Tibial artery (tissue), 4 donors: ENCODE results near the gene PTPRN2.
"Not testable (repeated sequence)": the region's sequence is repeated elsewhere in the genome, so short reads cannot be mapped to it uniquely, and the experiment has no call there.

Experiments
- DNase-seq, 2 donors: peaks; one replicate each; pipeline ENCODE4 v3.0.0-alpha.2; 2019
- H3K27ac ChIP-seq, 2 donors: fragments of 200-600 bp; sonication (generic) in 1 of 2; 1 replicate in 1 of 2; 2 replicates in 1 of 2; pipeline ENCODE4 v1.5.1; 2018 to 2019; ENCODE audit warnings: mild to moderate bottlenecking in 1 of 2
- H3K27me3 ChIP-seq, 2 donors: fragments of 200-600 bp; sonication (generic) in 1 of 2; one replicate each; pipeline versions ENCODE4 v1.5.1 to v1.6.0; 2016 to 2019
- H3K36me3 ChIP-seq, 3 donors: fragments of 200-600 bp; sonication (generic) in 2 of 3; one replicate each; pipeline ENCODE4 v1.5.1; 2016 to 2019; ENCODE audit warnings: mild to moderate bottlenecking in 2 of 3
- H3K4me1 ChIP-seq, 4 donors: fragments of 200-600 bp; sonication (generic) in 2 of 4; 1 replicate in 3 of 4; 2 replicates in 1 of 4; pipeline ENCODE4 v1.5.1; 2016 to 2019
- H3K4me3 ChIP-seq, 2 donors: fragments of 200-600 bp; sonication (generic) in 1 of 2; 1 replicate in 1 of 2; 2 replicates in 1 of 2; pipeline ENCODE4 v1.5.1; 2018 to 2019; ENCODE audit warnings: mild to moderate bottlenecking in 2 of 2
- H3K9me3 ChIP-seq, 3 donors: fragments of 200-600 bp; sonication (generic) in 1 of 3; one replicate each; pipeline ENCODE4 v1.5.1; 2016 to 2019
- intact Hi-C: fragments of 100-400 bp; cut with DNase I; formaldehyde crosslinking; loops from one replicate; pipeline ENCODE4 v1.15.0; 2023; ENCODE audit warnings: low total_unique reads
- TF ChIP-seq, protein P1 (sequence below), 2 experiments: fragments of 200-600 bp in 1 of 2; fragments of 450-650 bp in 1 of 2; IDR thresholded peaks; one replicate each; pipeline ENCODE4 v1.5.1; 2017 to 2019; ENCODE audit warnings: antibody characterized with exemption in 2 of 2, mild to moderate bottlenecking in 1 of 2, moderate library complexity in 1 of 2

Gene PTPRN2

DNA sequence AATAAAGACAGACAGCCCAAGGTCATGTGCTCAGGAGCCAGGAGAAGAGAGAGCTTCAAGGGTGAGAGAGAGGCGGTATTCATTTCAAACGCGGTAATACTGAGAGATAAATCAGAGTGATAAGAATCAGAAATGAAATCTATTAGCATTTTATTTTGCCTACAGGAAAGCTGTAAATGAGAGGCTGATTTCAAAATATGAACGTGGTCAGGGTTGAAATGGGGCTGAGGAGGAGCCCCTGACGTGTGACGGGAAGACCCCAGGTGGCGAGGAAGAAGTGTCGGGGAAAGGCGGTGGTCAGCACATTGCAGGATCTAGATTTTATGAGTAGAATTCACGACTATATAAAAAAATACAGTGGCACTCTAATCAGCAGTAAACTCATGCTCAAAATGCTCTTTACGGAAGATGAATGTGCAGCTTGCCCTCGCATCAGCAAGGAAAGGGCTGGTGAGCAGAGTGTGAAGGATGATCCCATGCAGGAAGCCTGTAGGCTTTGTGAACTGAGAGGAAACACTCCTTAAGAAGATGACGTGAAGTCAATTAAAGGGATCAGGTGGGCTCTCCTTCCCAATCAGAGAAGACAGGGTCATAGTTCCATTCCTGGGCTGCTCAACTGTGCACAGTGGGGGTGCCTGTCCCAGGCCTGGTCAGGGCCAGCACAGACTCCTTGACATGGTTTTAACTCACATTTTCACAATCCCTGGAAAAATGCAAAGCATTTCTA lies 360.2 kb downstream of the PTPRN2 start:
- Histone ChIP-seq H3K36me3 (no peaks in the 10 kb centered on the region), H3K27me3 (no peaks in the 10 kb centered on the region), H3K9me3 (peaks cover 0 to 5% (median 0%) of the 10 kb centered on the region in 3 donors), H3K4me3 (no peak overlapping the region), H3K27ac (no peak overlapping the region), H3K4me1 (no peaks in the 10 kb centered on the region)
- DNase-seq: no peak
- TF ChIP-seq, protein P1, sequence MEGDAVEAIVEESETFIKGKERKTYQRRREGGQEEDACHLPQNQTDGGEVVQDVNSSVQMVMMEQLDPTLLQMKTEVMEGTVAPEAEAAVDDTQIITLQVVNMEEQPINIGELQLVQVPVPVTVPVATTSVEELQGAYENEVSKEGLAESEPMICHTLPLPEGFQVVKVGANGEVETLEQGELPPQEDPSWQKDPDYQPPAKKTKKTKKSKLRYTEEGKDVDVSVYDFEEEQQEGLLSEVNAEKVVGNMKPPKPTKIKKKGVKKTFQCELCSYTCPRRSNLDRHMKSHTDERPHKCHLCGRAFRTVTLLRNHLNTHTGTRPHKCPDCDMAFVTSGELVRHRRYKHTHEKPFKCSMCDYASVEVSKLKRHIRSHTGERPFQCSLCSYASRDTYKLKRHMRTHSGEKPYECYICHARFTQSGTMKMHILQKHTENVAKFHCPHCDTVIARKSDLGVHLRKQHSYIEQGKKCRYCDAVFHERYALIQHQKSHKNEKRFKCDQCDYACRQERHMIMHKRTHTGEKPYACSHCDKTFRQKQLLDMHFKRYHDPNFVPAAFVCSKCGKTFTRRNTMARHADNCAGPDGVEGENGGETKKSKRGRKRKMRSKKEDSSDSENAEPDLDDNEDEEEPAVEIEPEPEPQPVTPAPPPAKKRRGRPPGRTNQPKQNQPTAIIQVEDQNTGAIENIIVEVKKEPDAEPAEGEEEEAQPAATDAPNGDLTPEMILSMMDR (IDR thresholded peaks at IDR 0.05): no peak
- intact Hi-C loops: no loop called here

DNA sequence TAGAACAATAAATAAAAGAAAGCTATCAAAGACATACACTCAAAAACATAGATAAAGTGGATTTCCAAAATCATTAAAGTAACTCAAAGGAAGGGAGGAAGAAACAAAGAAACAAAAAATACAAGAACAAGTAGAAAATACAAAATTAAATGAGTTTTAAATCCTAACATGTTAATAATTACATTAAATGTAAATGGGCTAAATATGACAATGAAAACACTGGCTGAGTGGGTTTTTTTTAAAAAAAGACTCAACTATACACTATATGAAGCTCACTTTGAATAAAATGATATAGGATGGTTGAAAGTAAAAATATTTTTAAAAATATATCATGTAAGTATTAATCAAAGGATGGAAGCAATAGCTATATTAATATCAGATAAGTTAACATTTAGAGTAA lies 371.4 kb downstream of the PTPRN2 start:
- no peaks in the 10 kb centered on the region for H3K27me3 ChIP-seq
- intact Hi-C loops: no loop called here
- no peak overlapping the region for H3K4me3 ChIP-seq
- DNase-seq: no peak
- H3K36me3 ChIP-seq: no peaks in the 10 kb centered on the region
- H3K27ac ChIP-seq: no peak overlapping the region
- H3K4me1 ChIP-seq: no peaks in the 10 kb centered on the region
- TF ChIP-seq, protein P1 (IDR thresholded peaks at IDR 0.05): no peak
- H3K9me3 ChIP-seq: peaks cover 0 to 12% (median 0%) of the 10 kb centered on the region in 3 donors

DNA sequence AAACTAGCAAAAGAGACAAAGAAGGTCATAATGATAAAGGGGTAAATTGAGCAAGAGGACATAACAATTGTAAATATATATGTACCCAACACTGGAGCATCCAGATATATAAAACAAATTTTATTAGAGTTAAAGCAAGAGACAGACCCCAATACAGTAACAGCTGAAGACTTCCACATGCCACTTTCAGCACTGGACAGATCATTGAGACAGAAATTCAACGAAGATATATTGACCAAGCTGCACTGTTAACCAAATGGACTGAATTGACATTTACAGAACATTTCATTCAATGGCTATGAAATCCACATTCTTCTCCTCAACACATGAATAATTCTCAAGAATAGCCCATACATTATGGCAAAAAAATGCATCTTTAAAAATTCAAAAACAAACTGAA lies 378.2 kb downstream of the PTPRN2 start:
- Histone ChIP-seq H3K4me3 (no peak overlapping the region), H3K27me3 (no peaks in the 10 kb centered on the region), H3K9me3 (no peaks in the 10 kb centered on the region), H3K27ac (no peak overlapping the region), H3K36me3 (no peaks in the 10 kb centered on the region), H3K4me1 (no peaks in the 10 kb centered on the region)
- TF ChIP-seq, protein P1 (IDR thresholded peaks at IDR 0.05): no peak
- no peak for DNase-seq
- intact Hi-C loops: no loop called here

DNA sequence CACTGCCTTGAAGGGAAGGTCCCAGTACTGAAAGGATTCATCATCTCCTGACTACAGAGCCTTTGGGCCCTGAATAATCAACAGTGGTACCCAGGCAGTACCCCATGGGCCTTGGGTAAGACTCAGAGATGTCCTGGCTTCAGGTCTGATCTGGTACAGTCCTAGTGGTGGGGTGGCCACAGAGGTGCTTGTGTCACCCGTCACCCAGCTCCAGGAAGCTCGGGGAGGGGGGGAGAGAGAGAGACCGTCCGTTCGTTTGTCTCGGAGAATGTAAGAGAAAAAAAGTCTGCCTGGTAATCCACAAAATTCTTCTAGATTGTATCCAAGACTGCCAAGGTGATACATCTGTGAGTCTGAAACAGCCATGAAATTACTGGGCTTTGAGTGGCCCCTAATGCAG lies 381.3 kb downstream of the PTPRN2 start:
- TF ChIP-seq, protein P1 (IDR thresholded peaks at IDR 0.05): no peak
- H3K4me1 ChIP-seq: no peaks in the 10 kb centered on the region

DNA sequence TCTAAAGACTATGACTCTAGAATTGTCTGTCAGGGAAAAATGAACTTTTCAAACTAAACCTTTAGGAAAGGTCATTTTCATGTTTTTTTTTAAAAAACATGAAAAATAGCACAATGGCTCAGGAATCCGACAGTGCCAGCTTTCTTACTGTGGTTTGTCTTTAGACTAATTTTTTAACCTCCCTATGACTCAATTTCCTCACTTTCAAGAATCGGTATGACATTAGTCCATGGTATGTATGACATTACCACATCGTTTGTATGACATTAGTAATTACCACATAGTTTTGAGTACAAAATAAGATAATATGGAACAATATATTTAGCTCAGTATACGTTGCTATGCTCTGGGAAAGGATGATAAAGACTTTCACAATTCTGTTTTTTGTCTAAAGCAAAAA lies 383.2 kb downstream of the PTPRN2 start:
- no peaks in the 10 kb centered on the region for H3K36me3 ChIP-seq
- TF ChIP-seq, protein P1 (IDR thresholded peaks at IDR 0.05): no peak
- H3K9me3 ChIP-seq: peaks cover 0 to 7% (median 0%) of the 10 kb centered on the region in 3 donors
- no peaks in the 10 kb centered on the region for H3K27me3 ChIP-seq
- intact Hi-C loops: no loop called here
- H3K27ac ChIP-seq: no peak overlapping the region
- DNase-seq: no peak
- H3K4me3 ChIP-seq: no peak overlapping the region
- no peaks in the 10 kb centered on the region for H3K4me1 ChIP-seq

More for the DNA sequence above, 381.3 kb downstream of the PTPRN2 start:
- DNase-seq: no peak
- intact Hi-C loops: no loop called here
- Histone ChIP-seq H3K27ac (no peak overlapping the region), H3K4me3 (no peak overlapping the region), H3K27me3 (no peaks in the 10 kb centered on the region), H3K9me3 (peaks cover 0 to 7% (median 0%) of the 10 kb centered on the region in 3 donors), H3K36me3 (no peaks in the 10 kb centered on the region)

DNA sequence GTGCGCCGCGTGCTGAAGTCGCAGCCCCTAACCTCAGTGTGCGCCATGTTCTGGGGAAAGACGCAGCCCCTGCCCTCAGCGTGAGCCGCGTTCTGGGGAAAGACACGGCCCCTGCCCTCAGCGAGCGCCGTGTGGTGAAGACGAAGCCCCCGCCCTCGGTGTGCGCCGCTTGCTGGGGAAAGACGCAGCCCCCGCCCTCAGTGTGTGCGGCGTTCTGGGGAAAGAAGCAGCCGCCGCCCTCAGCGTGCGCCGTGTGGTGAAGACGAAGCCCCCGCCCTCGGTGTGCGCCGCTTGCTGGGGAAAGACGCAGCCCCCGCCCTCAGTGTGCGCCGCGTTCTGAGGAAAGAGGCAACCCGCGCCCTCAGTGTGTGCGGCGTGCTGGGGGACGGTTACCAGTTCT lies 383.7 kb downstream of the PTPRN2 start:
- DNase-seq, H3K27me3 ChIP-seq, H3K4me3 ChIP-seq, intact Hi-C loops, H3K4me1 ChIP-seq, H3K9me3 ChIP-seq, H3K36me3 ChIP-seq, H3K27ac ChIP-seq: not testable (repeated sequence)
